Measurements from ENCODE around the gene OLA1. TPM values are rescaled to one million over a fixed set of nuclear protein-coding genes. Genes with fewer than 3 reads are reported as not detected.

OLA1 gene
- total RNA-seq, 4 donors from 2014 or later, result 40.4 to 54.1 (median 50.6) TPM

- no peak for DNase-seq (ENCODE audit: low spot score)
- no peak for TF ChIP-seq CTCF (IDR thresholded peaks at IDR 0.05)
- no peak for ATAC-seq (ENCODE audit: low FRiP score)
Measured at GRCh38 chr2:174072857-174073256, 175.5 kb downstream of the OLA1 start.

GRCh38 chr2:174072069-174072468 is 176.3 kb downstream of the OLA1 start:
- no peak for ATAC-seq (ENCODE audit: low FRiP score)
- no peak for TF ChIP-seq CTCF (IDR thresholded peaks at IDR 0.05)
- no peak for DNase-seq (ENCODE audit: low spot score)

GRCh38 chr2:174071321-174071720 is 177.0 kb downstream of the OLA1 start:
- DNase-seq (ENCODE audit: low spot score) (no peak), ATAC-seq (ENCODE audit: low FRiP score) (no peak)
- no peak for TF ChIP-seq CTCF (IDR thresholded peaks at IDR 0.05)

GRCh38 chr2:174070281-174070680 is 178.1 kb downstream of the OLA1 start:
- ATAC-seq (ENCODE audit: low FRiP score), result no peak
- DNase-seq (ENCODE audit: low spot score), result no peak
- no peak for TF ChIP-seq CTCF (IDR thresholded peaks at IDR 0.05)

GRCh38 chr2:174067815-174068214 is 180.5 kb downstream of the OLA1 start:
- TF ChIP-seq CTCF (IDR thresholded peaks at IDR 0.05), result no peak
- ATAC-seq (ENCODE audit: low FRiP score) (no peak), DNase-seq (ENCODE audit: low spot score) (no peak)

GRCh38 chr2:174066871-174067270 is 181.5 kb downstream of the OLA1 start:
- ATAC-seq (ENCODE audit: low FRiP score) (no peak), DNase-seq (ENCODE audit: low spot score) (no peak)
- TF ChIP-seq CTCF (IDR thresholded peaks at IDR 0.05), result no peak

GRCh38 chr2:174063492-174064092 is 184.7 kb downstream of the OLA1 start:
- DNase-seq (ENCODE audit: low spot score) (no peak), ATAC-seq (ENCODE audit: low FRiP score) (peak; percentile 9)
- TF ChIP-seq CTCF (IDR thresholded peaks at IDR 0.05), result no peak
